ENCODE data around the gene FLACC1.

The FLACC1 gene

GRCh38 chr2:201273330-201273983, 83.7 kb downstream of the FLACC1 start:
- DNase-seq: no peak

- no peak for DNase-seq
Observed at GRCh38 chr2:201271917-201272316, 85.2 kb downstream of the FLACC1 start.

GRCh38 chr2:201270293-201271001, 86.7 kb downstream of the FLACC1 start:
- no peak for DNase-seq

GRCh38 chr2:201269764-201270163, 87.4 kb downstream of the FLACC1 start:
- DNase-seq: no peak

GRCh38 chr2:201267278-201268030, 89.7 kb downstream of the FLACC1 start:
- no peak for DNase-seq

GRCh38 chr2:201266629-201267028, 90.5 kb downstream of the FLACC1 start:
- no peak for DNase-seq

- DNase-seq: no peak
Observed at GRCh38 chr2:201264472-201265173, 92.5 kb downstream of the FLACC1 start.

GRCh38 chr2:201263779-201264178, 93.4 kb downstream of the FLACC1 start:
- DNase-seq: no peak

GRCh38 chr2:201262718-201263117, 94.4 kb downstream of the FLACC1 start:
- DNase-seq: no peak

GRCh38 chr2:201261906-201262305, 95.2 kb downstream of the FLACC1 start:
- DNase-seq: no peak

GRCh38 chr2:201261471-201261870, 95.7 kb downstream of the FLACC1 start:
- no peak for DNase-seq

GRCh38 chr2:201260302-201260800, 96.8 kb downstream of the FLACC1 start, which contains the start of gene CASP8:
CASP8 (plus strand) TSS chr2:201260536; CDS start chr2:201266487, 5,951 bp downstream.
- DNase-seq: no peak

- DNase-seq: no peak
Observed at GRCh38 chr2:201258666-201259615, 98.2 kb downstream of the FLACC1 start.

- DNase-seq: no peak
Observed at GRCh38 chr2:201257956-201258665, 99.0 kb downstream of the FLACC1 start.

GRCh38 chr2:201257381-201257955, 99.7 kb downstream of the FLACC1 start:
- DNase-seq: no peak

- DNase-seq: no peak
Observed at GRCh38 chr2:201256082-201256481, 101.1 kb downstream of the FLACC1 start.

GRCh38 chr2:201255408-201256033, 101.6 kb downstream of the FLACC1 start:
- DNase-seq: no peak

- no peak for DNase-seq
Observed at GRCh38 chr2:201254081-201254730, 102.9 kb downstream of the FLACC1 start.

GRCh38 chr2:201250741-201251140, 106.4 kb downstream of the FLACC1 start:
- no peak for DNase-seq

GRCh38 chr2:201249889-201250288, 107.3 kb downstream of the FLACC1 start:
- DNase-seq: no peak

Measured in cortex of kidney (tissue), 1 donor.